Measurements from ENCODE around the gene XPNPEP2. TPM values are rescaled to one million over a fixed set of nuclear protein-coding genes. Genes with fewer than 3 reads are reported as not detected.
A peak's percentile ranks its signal among the peaks of the same experiment; 100 is the strongest.

XPNPEP2 gene
- total and polyA plus RNA-seq, 8 donors: 2.6 to 11.0 (median 7.1) TPM

- H3K27ac ChIP-seq: no peak overlapping the region
Observed at GRCh38 chrX:129721870-129722269, 16.9 kb upstream of the XPNPEP2 start.

DNA sequence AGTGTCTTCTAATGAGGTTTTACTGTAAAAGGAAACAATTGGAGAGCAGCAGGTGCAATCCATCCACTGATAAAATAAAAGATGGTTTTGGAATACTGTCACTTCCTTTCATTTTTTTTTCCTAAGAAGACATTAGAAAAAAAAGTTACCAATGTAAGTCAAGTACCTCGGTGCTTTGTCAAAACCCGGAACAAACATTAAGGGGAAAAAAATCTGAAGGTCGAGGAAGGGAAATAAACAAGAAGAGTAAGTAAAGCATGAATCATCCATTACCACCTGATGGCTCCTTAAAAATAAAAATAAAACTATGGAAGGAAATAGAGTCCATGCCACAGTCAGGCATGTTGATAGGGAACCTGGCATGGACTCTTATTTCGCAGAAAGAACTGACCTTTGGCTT is 15.3 kb upstream of the XPNPEP2 start:
- DNase-seq (no peak), ATAC-seq (no peak)
- H3K4me3 ChIP-seq: no peak overlapping the region
- H3K27me3 ChIP-seq: peaks cover 0 to 4% of the 10 kb centered on the region in 2 donors
- no peak for TF ChIP-seq CTCF (IDR thresholded peaks at IDR 0.05)
- H3K36me3 ChIP-seq: no peaks in the 10 kb centered on the region
- intact Hi-C loops (cut with DNase I): loop anchor here in 1 of 2 donors (10.0 kb wide), 2 partner anchors 89 to 119 kb away; no protein-coding TSS in a partner anchor
- no peak overlapping the region for H3K27ac ChIP-seq
- H3K4me1 ChIP-seq: no peaks in the 10 kb centered on the region
- H3K9me3 ChIP-seq: no peaks in the 10 kb centered on the region

More at GRCh38 chrX:129721870-129722269, 16.9 kb upstream of the XPNPEP2 start:
- Histone ChIP-seq H3K9me3 (no peaks in the 10 kb centered on the region), H3K27me3 (no peaks in the 10 kb centered on the region), H3K4me3 (no peak overlapping the region), H3K36me3 (no peaks in the 10 kb centered on the region), H3K4me1 (no peaks in the 10 kb centered on the region)
- no peak for TF ChIP-seq CTCF (IDR thresholded peaks at IDR 0.05)
- DNase-seq: no peak
- intact Hi-C loops (cut with DNase I): loop anchor here in 1 of 2 donors (10.0 kb wide), 2 partner anchors 87 to 117 kb away; no protein-coding TSS in a partner anchor
- no peak for ATAC-seq

DNA sequence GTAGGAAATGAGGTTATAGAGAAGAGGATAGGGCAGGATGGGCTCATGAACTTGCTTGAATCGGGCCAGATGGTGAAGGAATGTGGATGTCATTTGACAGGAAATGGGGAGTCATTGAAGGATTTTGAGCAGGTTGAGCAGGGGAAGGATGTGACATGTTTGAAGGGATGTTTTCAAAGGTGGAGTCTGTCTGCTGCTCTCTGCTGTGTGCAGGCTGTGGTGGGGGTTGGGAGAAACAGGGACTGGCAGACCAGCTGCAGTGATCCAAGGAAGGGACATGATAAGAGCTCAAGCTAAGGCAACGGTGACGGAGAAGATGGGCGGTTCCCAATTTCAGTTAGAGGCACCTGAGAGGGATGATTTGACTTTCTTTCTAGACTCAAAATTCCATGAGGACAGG is 14.0 kb upstream of the XPNPEP2 start:
- H3K4me3 ChIP-seq: no peak overlapping the region
- ATAC-seq: no peak
- intact Hi-C loops (cut with DNase I): loop anchor here in 1 of 2 donors (10.0 kb wide), 2 partner anchors 90 to 120 kb away; no protein-coding TSS in a partner anchor
- H3K27ac ChIP-seq: no peak overlapping the region
- no peaks in the 10 kb centered on the region for H3K9me3 ChIP-seq
- DNase-seq: no peak
- H3K27me3 ChIP-seq: peaks cover 0 to 4% of the 10 kb centered on the region in 2 donors
- H3K4me1 ChIP-seq: no peaks in the 10 kb centered on the region
- no peak for TF ChIP-seq CTCF (IDR thresholded peaks at IDR 0.05)
- H3K36me3 ChIP-seq: no peaks in the 10 kb centered on the region

DNA sequence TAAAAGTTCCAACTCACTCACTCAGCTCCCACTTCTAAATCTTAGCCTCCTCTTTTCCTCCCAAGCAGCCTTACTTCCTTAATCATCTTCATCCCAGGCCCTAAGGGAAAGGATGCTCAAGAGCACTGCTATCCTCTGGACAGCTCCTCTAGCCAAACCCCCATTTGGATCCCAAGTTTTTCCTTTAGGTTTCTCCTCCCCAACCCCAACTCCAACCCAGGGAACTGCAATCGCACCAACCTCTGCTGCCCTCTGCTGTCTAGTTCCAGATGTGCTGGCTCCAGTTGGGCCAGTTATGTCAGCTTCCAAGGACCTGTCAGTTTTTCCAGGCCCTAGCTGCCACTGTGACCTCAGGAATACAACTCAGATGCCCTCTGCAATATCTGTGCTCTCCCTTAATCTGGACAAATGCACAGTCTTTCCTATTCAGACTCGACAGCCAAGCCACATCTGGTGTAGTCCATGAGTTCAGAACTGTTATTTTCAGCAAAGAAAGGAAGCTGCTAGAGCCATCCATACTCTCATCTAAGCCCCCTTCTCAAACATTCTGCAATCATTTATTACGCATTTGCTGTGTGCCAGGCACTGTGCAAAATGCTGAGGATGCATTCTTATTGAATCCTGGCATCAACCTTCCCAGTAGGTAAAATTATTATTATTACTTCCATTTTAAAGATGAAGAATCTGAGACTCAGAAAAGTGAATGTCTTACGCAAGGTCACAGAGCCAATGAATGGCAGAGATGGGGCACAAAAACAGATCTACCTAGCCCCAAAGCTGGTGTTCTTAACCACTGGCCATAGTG is 12.3 kb upstream of the XPNPEP2 start:
- Histone ChIP-seq H3K27me3 (peaks cover 0 to 4% of the 10 kb centered on the region in 2 donors), H3K9me3 (no peaks in the 10 kb centered on the region), H3K36me3 (no peaks in the 10 kb centered on the region), H3K27ac (no peak overlapping the region), H3K4me1 (no peaks in the 10 kb centered on the region), H3K4me3 (no peak overlapping the region)
- ATAC-seq: peak; percentile 93
- intact Hi-C loops (cut with DNase I): loop anchor here in 1 of 2 donors (10.0 kb wide), 2 partner anchors 92 to 122 kb away; no protein-coding TSS in a partner anchor
- peak; percentile 63 to 70 for TF ChIP-seq CTCF (IDR thresholded peaks at IDR 0.05)
- peak in 3 of 4 donors; percentile 29 to 58 (median 44) for DNase-seq

- no peak for TF ChIP-seq CTCF (IDR thresholded peaks at IDR 0.05)
- DNase-seq (no peak), ATAC-seq (no peak)
- peaks cover 0 to 4% of the 10 kb centered on the region in 2 donors for H3K27me3 ChIP-seq
- no peak overlapping the region for H3K4me3 ChIP-seq
- H3K4me1 ChIP-seq: no peaks in the 10 kb centered on the region
- intact Hi-C loops (cut with DNase I): loop anchor here in 1 of 2 donors (10.0 kb wide), 2 partner anchors 93 to 123 kb away; no protein-coding TSS in a partner anchor
- no peak overlapping the region for H3K27ac ChIP-seq
- H3K9me3 ChIP-seq: no peaks in the 10 kb centered on the region
- H3K36me3 ChIP-seq: no peaks in the 10 kb centered on the region
Observed at GRCh38 chrX:129728061-129728460, 10.7 kb upstream of the XPNPEP2 start.
